Adipose tissue (tissue), 3 donors: ENCODE data around the gene SENP2. TPM values are rescaled to one million over a fixed set of nuclear protein-coding genes. Genes with fewer than 3 reads are reported as not detected.
"Not testable (repeated sequence)": the region's sequence is repeated elsewhere in the genome, so short reads cannot be mapped to it uniquely, and the experiment has no call there.

ENCODE experiments used
- H3K27ac ChIP-seq: one replicate; pipeline ENCODE4 v1.5.1; 2013; ENCODE audit warnings: low read depth, low read length
- WGBS, 3 donors: extraction: QIAGEN DNeasy Blood & Tissue Kit; methylation state at CpG; one replicate each; pipeline ENCODE4 v1.1.7; 2013; 5-methylcytosine and 5-hydroxymethylcytosine counted together
- polyA plus RNA-seq, 3 donors: library from polyadenylated mRNA; stranded (reverse); fragments of 200-250 nt; gene quantifications; one replicate each; pipeline ENCODE4 v1.2.3, GENCODE V29; 2013
- donor health status: healthy with polysubstance abuse.
- donor health status: Bipolar disorder and iron deficiency.
- donor health status: healthy.

Gene SENP2
- polyA plus RNA-seq, 3 donors: 7.2 to 26.4 (median 16.0) TPM

DNA sequence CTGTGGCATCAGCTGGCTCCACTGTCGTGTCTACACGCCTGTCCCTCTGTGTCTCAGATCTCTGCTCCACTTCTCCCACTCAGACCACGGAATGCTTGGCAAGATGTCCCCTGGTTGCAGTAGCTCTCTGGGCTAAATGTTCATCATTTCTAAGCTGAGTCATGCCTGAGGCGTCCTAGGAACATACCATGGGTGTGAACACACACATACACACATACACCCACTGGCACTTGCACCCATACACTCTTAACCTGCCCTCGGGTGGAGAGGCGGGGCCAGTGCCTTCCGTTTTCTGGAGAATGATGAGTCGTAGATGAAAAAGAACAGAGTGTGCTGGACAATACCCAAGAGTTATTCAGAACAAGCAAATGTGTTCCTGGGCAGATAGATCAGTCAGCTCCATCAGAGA lies 72.4 kb downstream of the SENP2 start:
- H3K27ac ChIP-seq: no peak overlapping the region
- 48 to 69% (median 55%) methylated on average over 8 of the region's 8 CpGs for WGBS, 3 donors

DNA sequence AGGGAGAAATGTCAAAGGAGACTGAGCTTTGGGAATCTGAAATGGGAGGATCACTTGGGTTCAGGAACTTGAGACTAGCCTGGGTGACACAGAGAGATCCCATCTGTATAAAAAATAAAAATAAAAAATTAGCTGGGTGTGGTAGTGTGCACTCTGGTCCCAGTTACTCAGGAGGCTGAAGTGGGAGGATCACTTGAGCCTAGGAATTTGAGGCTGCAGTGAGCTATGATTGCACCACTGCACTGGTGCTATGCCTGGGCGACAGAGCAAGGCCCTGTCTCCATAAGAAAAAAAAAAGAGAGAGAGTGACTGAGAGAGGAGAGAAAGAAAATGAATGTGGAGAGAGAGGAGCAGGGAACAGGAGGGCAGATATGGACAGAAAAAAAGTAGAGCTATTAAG lies 72.8 kb downstream of the SENP2 start:
- WGBS, 3 donors: 50 to 88% (median 73%) methylated on average over 1 of the region's 1 CpG
- H3K27ac ChIP-seq: no peak overlapping the region

DNA sequence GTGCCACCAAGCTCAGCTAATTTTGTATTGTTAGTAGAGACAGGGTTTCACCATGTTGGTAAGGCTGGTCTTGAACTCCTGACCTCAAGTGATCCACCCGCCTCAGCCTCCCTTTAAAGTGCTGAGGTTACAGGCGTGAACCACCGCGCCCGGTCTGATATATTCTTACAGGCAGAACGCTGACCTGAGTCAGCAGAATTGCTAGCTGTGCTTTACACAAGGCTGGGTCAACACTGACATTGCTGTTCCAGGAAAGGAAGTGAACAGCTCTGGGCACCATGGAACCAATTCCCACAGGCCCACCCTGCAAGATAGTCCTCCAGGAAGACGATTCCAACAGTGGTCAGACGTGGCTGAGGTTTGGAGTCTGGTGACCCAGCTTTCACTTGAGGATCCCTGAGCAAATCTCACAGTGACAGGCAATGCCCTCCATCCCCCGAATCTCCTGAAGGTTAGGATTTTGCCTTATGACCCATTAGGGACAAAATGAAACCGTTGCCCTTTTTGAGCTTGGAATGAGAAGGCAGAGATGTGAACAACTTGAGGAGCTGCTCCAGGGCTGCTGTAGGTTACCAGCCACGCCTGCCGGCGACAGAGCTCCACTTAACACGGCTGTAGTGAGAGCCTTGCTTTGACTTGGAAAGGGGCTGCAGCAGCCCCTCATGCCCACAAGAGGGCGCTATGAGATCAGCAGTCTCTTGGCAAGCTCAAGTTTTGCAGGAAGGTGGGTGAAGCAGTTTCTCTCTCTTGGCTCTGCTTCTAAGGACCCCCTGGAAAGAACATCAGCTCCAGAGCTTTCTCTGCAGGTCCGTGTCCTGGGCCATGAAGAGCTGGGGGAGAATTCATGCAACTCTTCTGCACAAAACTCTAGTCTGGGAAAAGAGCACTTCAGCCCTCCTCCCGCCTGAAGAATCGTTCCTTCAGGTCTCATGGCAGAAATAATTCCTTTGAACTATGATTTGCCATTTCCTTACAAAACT lies 74.1 kb downstream of the SENP2 start:
- WGBS, 3 donors: 35 to 42% (median 38%) methylated on average over 18 of the region's 18 CpGs
- no peak overlapping the region for H3K27ac ChIP-seq

DNA sequence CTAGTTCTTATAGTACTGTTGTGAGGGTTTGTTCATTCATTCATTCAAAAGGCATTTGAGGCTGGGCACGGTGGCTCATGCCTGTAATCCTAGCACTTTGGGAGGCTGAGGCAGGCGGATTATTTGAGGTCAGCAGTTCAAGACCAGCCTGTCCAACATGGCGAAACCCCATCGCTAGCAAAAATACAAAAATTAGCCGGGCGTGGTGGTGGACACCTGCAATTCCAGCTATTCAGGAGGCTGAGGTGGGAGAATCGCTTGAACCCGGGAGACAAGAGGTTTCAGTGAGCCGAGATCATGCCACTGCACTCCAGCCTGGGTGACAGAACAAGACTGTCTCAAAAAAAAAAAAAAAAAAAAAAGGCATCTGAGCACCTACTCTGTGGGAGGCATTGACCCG lies 75.2 kb downstream of the SENP2 start:
- not testable (repeated sequence) for H3K27ac ChIP-seq
- 89 to 94% (median 94%) methylated on average over 10 of the region's 10 CpGs for WGBS, 3 donors

DNA sequence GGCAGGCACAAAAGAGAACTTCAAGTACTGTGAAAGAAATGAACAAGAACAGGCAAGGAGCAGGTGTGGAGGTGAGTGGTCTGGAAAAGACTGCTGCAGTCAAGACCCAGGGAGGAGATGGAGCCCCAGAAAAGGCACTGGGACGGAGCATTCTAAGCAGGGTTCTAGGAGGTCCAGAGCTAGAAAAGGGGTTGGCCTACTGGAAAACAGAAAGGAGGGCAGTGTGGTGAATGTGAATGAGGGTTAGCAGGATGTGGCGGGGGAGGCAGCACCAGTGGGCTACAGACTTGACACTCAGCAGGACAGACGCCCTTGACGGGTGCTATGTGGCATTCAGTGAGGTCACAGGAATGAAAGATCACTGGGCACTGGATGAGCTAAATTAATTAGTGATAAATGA lies 75.7 kb downstream of the SENP2 start:
- no peak overlapping the region for H3K27ac ChIP-seq
- 83 to 90% (median 89%) methylated on average over 4 of the region's 4 CpGs for WGBS, 3 donors

DNA sequence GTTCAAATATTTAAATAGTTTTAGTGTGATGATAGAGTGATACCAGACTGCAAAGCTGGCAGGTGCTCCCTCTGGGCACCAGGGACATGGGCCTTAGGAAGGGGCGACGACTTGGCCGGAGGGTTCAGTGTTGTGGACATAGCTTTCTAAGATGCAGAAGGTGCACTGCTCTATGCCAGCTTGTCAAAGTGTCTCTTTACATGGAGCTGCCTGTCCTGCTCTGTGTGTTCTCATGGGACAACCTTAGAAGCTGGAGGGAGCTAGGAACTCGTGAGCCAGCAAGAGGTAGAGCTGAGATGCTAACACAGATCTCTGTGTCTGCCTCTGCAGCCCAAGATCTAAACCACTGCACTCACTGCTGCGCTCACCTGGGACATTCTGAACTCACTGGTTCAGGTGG lies 77.8 kb downstream of the SENP2 start:
- 92 to 96% (median 95%) methylated on average over 5 of the region's 5 CpGs for WGBS, 3 donors
- H3K27ac ChIP-seq: no peak overlapping the region

DNA sequence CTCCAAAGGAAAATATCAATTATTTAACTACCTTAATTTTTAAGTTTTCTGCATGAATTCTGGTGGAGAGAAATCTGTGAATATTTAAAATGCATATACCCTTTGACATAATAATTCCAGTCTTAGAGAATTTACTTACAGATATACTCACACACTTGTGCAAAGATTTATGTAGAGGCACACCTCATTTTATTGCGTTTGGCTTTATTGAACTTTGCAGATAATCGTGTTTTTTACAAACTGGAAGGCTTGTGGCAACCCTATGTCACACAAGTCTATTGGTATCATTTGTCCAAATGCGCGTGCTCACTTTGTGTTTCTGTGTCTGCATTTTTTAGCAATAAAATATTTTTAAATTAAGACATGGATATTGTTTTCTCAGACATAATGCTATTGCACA lies 81.5 kb downstream of the SENP2 start:
- WGBS, 3 donors: 87 to 94% (median 93%) methylated on average over 4 of the region's 4 CpGs
- no peak overlapping the region for H3K27ac ChIP-seq

DNA sequence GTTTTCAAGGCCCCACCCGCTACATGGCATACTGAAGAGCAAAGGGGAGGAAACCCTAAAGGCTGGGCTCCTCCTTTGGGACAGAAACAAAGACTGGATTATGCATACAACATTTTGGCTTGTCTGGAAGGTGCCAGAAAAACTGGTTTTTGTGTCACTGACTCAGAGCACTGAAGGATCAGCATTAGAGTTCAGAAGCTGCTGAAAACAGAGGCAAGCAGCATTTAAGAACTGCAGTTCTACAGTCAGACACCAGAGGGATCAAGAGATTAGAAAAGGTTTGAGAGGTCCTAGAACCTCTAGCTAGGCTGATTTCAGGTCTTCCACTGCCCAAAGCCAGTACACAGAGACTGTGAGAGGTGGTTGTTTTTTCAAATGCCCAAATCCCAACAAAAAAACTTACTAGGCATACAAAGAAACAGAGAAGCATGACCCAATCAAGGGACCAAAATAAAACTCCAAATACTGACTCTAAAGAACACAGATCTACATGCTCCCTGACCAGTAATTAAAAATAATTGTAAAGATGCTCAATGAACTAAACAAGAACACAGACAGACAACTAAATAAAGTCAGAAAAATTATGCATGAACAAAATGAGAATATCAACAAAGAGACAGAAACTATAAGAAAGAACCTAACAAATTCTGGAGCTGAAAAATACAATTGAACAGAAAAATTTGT lies 91.2 kb downstream of the SENP2 start:
- H3K27ac ChIP-seq: no peak overlapping the region
- WGBS, 3 donors: 92 to 100% (median 100%) methylated on average over 1 of the region's 1 CpG

DNA sequence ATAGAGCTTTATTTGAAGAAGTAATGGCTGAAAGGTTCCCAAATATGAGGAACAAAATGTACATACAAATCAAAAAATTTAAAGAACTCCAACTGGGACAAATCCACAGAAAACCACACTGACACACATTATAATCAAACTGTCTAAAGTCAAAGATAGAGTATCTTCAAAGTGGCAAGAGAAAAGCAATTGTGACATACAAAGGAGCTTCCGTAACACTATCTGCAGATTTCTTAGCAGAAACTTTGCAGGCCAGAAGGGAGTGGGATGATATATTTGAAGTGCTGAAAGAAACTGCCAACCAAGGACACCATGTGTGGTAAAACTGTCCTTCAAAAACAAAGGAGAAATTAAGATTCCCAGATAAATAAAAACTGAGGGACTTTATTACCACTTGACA lies 91.9 kb downstream of the SENP2 start:
- 93 to 97% (median 94%) methylated on average over 1 of the region's 1 CpG for WGBS, 3 donors
- no peak overlapping the region for H3K27ac ChIP-seq

DNA sequence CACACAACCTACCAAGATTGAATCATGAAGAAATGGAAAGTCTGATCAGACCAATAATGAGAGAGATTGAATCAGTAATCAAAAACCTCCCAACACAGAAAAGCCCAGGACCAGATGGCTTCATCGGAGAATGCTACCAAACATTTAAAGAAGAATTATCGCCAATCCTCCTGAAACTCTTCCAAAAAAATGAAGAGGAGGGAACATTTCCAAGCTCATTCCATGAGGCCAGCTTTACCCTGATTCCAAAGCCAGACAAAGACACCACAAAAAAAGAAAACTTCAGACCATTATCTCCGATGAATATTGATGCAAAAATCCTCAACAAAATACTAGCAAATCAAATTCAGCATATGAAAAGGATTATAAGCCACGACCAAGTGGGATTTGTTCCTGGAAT lies 94.1 kb downstream of the SENP2 start:
- 53 to 80% (median 68%) methylated on average over 4 of the region's 4 CpGs for WGBS, 3 donors
- no peak overlapping the region for H3K27ac ChIP-seq

Other genes starting within 250 kb of the SENP2 start
- 10 to 100 TPM; 11.0 to 26.0 (median 15.5) TPM for gene MAP3K13, start 223.2 kb upstream of the SENP2 start, polyA plus RNA-seq
- 10 to 100 TPM in 1 of 3 donors, 1 to 10 TPM in 2; 3.6 to 12.4 (median 6.0) TPM for gene TMEM41A, start 87.3 kb upstream of the SENP2 start, polyA plus RNA-seq
- gene LIPH, start 33.7 kb upstream of the SENP2 start, polyA plus RNA-seq: 1 to 10 TPM in 2 of 3 donors, under 1 TPM in 1; 0.34 to 1.7 (median 1.6) TPM
- 1 to 10 TPM; 3.5 to 6.0 (median 4.3) TPM for gene IGF2BP2, start 238.7 kb downstream of the SENP2 start, polyA plus RNA-seq